H1 (cell line): ENCODE measurements around the gene GRIK4. TPM values are rescaled to one million over a fixed set of nuclear protein-coding genes. Genes with fewer than 3 reads are reported as not detected.

Source experiments
- CBX8 ChIP-seq: fragments of 300-800, 300-1000 bp; sonication (generic); IDR thresholded peaks from 2 replicates; pipeline ENCODE4 v1.7.1; 2016; ENCODE audit warnings: low read depth, low read length, borderline replicate concordance
- CHD1 ChIP-seq: IDR thresholded peaks from 2 replicates; pipeline ENCODE4 v1.6.1; 2012; ENCODE audit warnings: low read depth, low read length, improper control_type of control experiment
- EP300 ChIP-seq, 2 experiments: IDR thresholded peaks; 1 replicate in 1 of 2; 2 replicates in 1 of 2; pipeline ENCODE4 v1.6.1; 2011 to 2012; ENCODE audit warnings: low read depth in 2 of 2, low read length in 2 of 2, mild to moderate bottlenecking in 2 of 2, borderline replicate concordance in 1 of 2, inconsistent platforms in 1 of 2, moderate library complexity in 1 of 2
- KDM4A ChIP-seq: IDR thresholded peaks from one replicate; pipeline ENCODE4 v1.7.1; 2012; ENCODE audit warnings: low read depth, mild to moderate bottlenecking, moderate library complexity, low read length, inconsistent platforms; ENCODE audit not compliant: severe bottlenecking
- NANOG ChIP-seq: IDR thresholded peaks from 2 replicates; pipeline ENCODE4 v1.6.1; 2011; ENCODE audit warnings: low read length, low read depth, mild to moderate bottlenecking, inconsistent platforms; ENCODE audit not compliant: insufficient read depth, poor library complexity, severe bottlenecking
- SP1 ChIP-seq: IDR thresholded peaks from 2 replicates; pipeline ENCODE4 v1.6.1; 2011; ENCODE audit warnings: low read depth, low read length
- SUZ12 ChIP-seq: fragments of 200-600 bp; sonication (generic); IDR thresholded peaks from 2 replicates; pipeline ENCODE4 v1.6.1; 2012; ENCODE audit warnings: mild to moderate bottlenecking, inconsistent platforms, low read length, moderate library complexity, mixed read lengths
- TCF12 ChIP-seq: IDR thresholded peaks from 2 replicates; pipeline ENCODE4 v1.6.1; 2011; ENCODE audit warnings: low read depth, mild to moderate bottlenecking, low read length
- ZNF274 ChIP-seq: IDR thresholded peaks from 2 replicates; pipeline ENCODE4 v1.7.0; 2012; ENCODE audit warnings: low read length, borderline replicate concordance; ENCODE audit errors: extremely low read depth
- polyA plus RNA-seq, 7 experiments: library from polyadenylated mRNA; depleted of rRNA in 3 of 7; stranded (reverse) in 5 of 7; unstranded in 2 of 7; fragments of >200 nt in 5 of 7; fragments of 200-250 nt in 2 of 7; gene quantifications; 1 replicate in 5 of 7; 2 replicates in 1 of 7; 4 replicates in 1 of 7; pipeline versions ENCODE4 v1.2.1 to v1.2.3, GENCODE V29; 2011 to 2013; ENCODE audit warnings: missing spikeins in 2 of 7, mixed read lengths in 2 of 7
- total RNA-seq: library from RNA; stranded (reverse); fragmentation: NEBNext Ultra II Directional; extraction: Animal tissue kit (Norgen Biotek cat#: 25700); gene quantifications from 2 replicates; pipeline ENCODE4 v1.2.1, GENCODE V29; 2021
- TF ChIP-seq, protein P1 (sequence below): fragments of 300-600 bp; sonication (generic); IDR thresholded peaks from 2 replicates; pipeline ENCODE4 v1.7.1; 2012; ENCODE audit warnings: low read length, moderate library complexity, mild to moderate bottlenecking, inconsistent platforms; ENCODE audit not compliant: insufficient replicate concordance
- TF ChIP-seq, protein P2 (sequence below): IDR thresholded peaks from 2 replicates; pipeline ENCODE4 v1.6.1; 2012; ENCODE audit warnings: inconsistent platforms

GRIK4 gene
- total and polyA plus RNA-seq, 2 of the 8 experiments (the other 6 are each of a cell fraction or from before 2014, with no cell fraction given), result 1.2 to 2.9 TPM

DNA sequence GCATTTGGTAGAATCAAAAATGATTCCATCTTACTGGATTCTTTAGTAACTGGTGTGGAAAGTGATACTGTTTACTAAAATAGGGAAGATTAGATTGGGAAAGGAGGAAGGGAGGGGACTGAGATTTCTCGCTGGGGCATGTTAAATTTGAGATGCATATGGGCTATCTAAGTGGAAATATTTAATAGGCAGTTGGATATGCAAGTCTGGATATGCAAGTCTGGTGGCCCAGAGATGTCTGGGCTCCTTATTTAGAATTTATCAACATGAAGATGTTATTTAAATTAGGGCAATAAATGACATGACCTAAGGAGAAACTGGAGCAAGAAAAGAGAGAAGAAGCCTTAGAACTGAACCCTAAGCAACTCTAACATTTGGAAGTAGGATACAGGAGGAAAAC lies 495.4 kb downstream of the GRIK4 start (continued):
- TF ChIP-seq, protein P1, sequence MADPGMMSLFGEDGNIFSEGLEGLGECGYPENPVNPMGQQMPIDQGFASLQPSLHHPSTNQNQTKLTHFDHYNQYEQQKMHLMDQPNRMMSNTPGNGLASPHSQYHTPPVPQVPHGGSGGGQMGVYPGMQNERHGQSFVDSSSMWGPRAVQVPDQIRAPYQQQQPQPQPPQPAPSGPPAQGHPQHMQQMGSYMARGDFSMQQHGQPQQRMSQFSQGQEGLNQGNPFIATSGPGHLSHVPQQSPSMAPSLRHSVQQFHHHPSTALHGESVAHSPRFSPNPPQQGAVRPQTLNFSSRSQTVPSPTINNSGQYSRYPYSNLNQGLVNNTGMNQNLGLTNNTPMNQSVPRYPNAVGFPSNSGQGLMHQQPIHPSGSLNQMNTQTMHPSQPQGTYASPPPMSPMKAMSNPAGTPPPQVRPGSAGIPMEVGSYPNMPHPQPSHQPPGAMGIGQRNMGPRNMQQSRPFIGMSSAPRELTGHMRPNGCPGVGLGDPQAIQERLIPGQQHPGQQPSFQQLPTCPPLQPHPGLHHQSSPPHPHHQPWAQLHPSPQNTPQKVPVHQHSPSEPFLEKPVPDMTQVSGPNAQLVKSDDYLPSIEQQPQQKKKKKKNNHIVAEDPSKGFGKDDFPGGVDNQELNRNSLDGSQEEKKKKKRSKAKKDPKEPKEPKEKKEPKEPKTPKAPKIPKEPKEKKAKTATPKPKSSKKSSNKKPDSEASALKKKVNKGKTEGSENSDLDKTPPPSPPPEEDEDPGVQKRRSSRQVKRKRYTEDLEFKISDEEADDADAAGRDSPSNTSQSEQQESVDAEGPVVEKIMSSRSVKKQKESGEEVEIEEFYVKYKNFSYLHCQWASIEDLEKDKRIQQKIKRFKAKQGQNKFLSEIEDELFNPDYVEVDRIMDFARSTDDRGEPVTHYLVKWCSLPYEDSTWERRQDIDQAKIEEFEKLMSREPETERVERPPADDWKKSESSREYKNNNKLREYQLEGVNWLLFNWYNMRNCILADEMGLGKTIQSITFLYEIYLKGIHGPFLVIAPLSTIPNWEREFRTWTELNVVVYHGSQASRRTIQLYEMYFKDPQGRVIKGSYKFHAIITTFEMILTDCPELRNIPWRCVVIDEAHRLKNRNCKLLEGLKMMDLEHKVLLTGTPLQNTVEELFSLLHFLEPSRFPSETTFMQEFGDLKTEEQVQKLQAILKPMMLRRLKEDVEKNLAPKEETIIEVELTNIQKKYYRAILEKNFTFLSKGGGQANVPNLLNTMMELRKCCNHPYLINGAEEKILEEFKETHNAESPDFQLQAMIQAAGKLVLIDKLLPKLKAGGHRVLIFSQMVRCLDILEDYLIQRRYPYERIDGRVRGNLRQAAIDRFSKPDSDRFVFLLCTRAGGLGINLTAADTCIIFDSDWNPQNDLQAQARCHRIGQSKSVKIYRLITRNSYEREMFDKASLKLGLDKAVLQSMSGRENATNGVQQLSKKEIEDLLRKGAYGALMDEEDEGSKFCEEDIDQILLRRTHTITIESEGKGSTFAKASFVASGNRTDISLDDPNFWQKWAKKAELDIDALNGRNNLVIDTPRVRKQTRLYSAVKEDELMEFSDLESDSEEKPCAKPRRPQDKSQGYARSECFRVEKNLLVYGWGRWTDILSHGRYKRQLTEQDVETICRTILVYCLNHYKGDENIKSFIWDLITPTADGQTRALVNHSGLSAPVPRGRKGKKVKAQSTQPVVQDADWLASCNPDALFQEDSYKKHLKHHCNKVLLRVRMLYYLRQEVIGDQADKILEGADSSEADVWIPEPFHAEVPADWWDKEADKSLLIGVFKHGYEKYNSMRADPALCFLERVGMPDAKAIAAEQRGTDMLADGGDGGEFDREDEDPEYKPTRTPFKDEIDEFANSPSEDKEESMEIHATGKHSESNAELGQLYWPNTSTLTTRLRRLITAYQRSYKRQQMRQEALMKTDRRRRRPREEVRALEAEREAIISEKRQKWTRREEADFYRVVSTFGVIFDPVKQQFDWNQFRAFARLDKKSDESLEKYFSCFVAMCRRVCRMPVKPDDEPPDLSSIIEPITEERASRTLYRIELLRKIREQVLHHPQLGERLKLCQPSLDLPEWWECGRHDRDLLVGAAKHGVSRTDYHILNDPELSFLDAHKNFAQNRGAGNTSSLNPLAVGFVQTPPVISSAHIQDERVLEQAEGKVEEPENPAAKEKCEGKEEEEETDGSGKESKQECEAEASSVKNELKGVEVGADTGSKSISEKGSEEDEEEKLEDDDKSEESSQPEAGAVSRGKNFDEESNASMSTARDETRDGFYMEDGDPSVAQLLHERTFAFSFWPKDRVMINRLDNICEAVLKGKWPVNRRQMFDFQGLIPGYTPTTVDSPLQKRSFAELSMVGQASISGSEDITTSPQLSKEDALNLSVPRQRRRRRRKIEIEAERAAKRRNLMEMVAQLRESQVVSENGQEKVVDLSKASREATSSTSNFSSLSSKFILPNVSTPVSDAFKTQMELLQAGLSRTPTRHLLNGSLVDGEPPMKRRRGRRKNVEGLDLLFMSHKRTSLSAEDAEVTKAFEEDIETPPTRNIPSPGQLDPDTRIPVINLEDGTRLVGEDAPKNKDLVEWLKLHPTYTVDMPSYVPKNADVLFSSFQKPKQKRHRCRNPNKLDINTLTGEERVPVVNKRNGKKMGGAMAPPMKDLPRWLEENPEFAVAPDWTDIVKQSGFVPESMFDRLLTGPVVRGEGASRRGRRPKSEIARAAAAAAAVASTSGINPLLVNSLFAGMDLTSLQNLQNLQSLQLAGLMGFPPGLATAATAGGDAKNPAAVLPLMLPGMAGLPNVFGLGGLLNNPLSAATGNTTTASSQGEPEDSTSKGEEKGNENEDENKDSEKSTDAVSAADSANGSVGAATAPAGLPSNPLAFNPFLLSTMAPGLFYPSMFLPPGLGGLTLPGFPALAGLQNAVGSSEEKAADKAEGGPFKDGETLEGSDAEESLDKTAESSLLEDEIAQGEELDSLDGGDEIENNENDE, result no peak
- TF ChIP-seq, protein P2, sequence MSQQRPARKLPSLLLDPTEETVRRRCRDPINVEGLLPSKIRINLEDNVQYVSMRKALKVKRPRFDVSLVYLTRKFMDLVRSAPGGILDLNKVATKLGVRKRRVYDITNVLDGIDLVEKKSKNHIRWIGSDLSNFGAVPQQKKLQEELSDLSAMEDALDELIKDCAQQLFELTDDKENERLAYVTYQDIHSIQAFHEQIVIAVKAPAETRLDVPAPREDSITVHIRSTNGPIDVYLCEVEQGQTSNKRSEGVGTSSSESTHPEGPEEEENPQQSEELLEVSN, result no peak
- TF ChIP-seq SUZ12, result no peak
- TF ChIP-seq CBX8, result no peak
- no peak for TF ChIP-seq ZNF274
- TF ChIP-seq EP300 (IDR thresholded peaks at IDR 0.05; ENCODE audit: borderline replicate concordance in 1 of 2, low read depth in 2 of 2, low read length in 2 of 2), result no peak
- no peak for TF ChIP-seq KDM4A
- no peak for TF ChIP-seq TCF12
- TF ChIP-seq SP1, result no peak
- TF ChIP-seq NANOG, result no peak
- TF ChIP-seq CHD1, result no peak
